GM18526 (cell line): ENCODE results near the gene HAPLN1.

ENCODE experiments used
- POLR2A ChIP-seq: IDR thresholded peaks from 3 replicates; pipeline ENCODE4 v1.6.1; 2011; ENCODE audit not compliant: insufficient read length; ENCODE audit errors: extremely low read depth

HAPLN1 gene

DNA sequence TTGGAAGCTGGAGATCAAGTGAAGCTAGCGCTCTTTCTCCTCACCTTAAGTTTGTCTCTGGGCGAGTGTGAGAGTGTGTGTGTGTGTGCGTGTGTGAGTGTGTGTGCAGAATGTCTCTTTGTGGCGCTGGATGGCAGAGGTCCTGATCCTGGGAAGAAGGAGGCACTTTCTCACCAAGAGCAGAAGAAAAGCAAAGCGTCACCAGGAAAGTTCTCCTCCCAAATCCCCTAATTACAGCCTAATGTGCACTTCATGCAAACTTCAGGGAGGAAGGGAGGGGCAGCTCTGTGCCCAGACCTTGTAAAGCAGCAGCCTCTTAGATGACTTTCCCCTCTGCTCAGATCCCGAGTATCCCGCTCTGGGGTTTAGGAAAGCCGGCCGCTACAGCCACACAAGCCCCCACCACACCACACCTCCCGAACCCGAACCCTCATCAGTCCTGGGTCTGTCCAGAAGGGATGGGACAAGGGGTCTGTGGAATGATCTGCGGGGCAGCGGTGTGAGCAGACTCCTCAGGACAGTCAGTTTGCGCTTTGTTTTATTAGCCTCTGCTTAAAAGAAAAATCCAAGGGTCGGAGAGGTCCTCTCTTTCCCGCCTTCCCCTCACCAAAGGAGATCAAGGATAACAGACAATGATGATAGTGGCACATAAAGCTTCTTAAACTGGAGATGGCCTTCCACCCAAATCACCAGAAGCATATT is at the start of gene HAPLN1:
Gene HAPLN1, minus strand, starts transcription at position 20 of the 702 bp plus-strand sequence. CDS start 47,332 bp downstream, outside the sequence.
- TF ChIP-seq POLR2A, result no peak

DNA sequence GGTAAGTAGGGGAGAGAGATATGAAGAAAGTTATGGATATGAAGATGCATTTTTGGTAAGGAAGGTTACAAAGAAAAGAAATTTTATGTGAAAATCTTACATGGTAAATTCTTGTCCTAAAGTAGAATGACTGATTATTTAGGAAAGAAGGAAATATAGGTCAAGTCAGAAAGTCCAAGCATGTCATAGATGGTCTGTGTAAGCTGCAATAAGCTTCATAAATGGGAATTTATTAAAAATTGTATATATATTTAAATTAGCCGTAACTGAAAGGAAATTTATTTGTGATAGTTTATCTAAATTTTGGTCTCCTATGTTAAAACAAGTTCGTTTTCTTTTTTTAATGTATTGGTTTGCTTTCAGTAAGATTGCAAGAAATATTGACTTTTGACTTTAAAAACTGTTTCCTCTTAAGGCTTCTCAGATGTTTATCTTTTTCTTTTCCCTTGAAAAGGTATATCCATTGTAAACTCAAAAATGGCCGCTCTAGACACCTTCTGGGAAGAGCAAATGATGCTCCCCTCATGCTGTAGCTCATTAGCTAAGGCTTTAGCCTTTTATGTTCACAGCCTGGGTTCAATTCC is 46.8 kb upstream of the HAPLN1 start:
- TF ChIP-seq POLR2A, result no peak

DNA sequence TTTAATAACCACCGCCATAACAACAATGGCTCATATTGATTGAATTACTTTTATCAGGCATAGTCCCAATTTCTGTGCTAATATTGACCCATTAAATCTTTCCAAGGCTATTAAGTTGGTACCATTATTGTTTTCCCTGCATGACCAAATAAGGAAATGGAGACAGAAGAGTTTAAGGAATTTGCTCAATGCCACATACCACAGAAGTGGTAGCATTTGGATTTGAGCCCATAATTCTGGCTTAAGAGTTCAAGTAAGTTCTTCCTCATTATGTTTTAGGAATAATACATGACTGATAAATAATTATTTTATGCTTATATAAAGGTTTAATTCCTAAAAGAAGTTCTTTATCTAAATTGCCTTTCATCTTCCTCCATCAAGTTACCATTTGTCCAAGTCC is 43.4 kb upstream of the HAPLN1 start:
- no peak for TF ChIP-seq POLR2A

DNA sequence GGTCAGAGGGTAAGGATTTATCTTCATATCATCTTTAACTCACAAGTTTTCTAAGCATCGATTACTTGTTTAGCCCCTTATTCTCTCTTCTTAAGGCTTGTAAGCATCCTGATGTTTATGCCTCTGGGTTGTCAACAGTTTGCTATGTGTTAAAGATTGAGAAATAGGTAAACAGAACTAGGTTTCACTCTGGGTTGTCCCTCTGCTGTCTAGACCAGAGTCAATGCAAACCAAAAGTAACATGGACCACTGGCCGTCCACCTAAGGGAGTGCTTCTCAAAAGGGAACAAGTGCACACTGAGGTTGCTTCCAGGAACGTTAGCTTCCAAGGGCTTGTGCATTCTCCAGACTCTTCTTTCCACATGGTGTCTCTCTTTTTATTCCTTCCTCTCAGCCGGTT is 39.9 kb upstream of the HAPLN1 start:
- no peak for TF ChIP-seq POLR2A

DNA sequence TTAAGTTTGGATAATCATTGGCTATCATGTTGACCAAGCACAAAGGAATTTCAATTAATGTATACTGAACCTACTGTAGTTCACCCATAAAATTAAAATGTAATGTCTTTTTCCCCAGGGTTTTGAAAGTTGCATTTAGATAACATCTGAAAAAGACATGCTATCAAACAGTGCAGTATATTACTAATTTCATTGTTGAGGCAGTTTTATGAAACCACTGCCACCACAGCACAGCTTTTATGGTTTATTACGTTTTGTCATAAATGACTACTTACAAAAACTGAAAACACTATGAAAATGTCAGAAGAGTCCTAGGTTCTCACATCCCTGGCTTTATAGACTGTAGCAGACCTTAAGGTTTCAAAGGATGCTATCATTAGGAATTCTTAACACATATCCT is 32.0 kb upstream of the HAPLN1 start:
- no peak for TF ChIP-seq POLR2A

DNA sequence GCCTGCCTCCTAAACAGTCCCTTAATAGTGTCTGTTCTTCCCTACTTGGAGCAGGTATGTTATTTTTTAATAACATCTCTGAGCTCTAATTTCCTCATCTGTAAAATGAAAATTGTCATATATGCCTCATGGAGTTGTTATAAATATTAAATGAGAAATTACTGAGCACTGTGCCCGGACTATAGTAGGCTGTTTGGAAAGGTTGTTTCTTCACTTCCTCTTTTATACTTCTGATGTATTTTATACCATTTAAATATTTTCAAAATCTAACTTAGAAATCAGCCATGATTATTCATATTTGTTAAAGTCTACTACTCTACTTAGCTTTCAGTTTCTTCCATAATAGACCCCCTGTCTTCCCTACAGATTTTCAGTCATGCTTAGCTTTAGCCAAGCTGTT is 30.5 kb upstream of the HAPLN1 start:
- no peak for TF ChIP-seq POLR2A

DNA sequence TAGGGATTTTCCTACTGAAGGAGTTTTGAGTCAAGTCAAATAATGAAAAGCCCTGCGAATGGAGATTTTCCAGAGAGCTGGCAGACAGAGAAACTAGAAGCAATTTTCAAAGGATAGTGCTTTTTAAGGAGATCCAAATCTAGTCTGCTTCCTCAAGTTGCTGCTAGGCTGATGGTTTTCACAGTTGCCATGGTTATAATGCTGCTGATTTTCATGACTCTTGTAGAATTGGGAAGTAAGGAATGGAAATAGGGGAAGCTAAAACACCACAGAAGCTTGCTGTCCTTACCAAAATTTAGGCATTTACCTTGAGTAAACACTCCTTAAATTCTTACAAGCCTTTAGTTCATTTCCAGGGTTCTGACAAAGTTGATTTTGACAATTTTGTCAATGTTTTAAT is 30.1 kb upstream of the HAPLN1 start:
- TF ChIP-seq POLR2A, result no peak

DNA sequence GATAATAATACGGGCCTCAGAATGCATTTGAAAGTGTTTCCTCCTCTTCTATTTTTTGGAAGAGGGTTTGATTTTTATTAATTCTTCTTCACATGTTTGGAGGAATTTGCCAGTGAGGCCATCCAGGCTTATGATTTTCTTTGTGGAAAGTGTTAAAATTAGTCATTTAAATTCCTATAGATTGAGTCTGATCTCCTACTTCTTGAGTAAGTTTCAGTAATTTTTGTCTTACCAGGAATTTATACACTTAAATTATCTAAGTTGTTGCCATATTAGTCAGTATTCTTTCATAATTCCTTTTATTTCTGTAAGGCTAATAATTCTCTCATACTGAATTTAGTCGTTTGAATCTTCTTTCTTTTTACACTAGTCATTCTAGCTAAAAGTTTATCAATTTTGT is 25.2 kb upstream of the HAPLN1 start:
- TF ChIP-seq POLR2A, result no peak

DNA sequence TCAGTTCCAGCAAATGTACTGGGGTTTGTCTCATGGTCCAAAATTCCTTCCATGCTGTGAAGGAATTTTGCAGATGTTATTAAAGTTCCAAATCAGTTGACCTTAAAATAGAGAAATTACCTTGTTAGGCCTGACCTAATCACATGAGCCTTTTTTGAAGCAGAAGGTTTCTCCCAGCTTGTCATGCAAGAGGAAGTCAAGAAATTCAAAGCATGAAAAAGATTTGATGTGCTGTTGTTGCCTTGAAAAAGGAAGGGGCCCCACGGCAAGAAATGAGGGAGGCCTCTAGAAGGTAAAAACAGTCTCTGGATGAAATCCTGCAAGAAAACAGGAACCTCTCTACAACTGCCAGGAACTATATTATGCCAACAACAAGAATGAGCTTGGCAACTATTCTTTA is 24.2 kb upstream of the HAPLN1 start:
- TF ChIP-seq POLR2A, result no peak

DNA sequence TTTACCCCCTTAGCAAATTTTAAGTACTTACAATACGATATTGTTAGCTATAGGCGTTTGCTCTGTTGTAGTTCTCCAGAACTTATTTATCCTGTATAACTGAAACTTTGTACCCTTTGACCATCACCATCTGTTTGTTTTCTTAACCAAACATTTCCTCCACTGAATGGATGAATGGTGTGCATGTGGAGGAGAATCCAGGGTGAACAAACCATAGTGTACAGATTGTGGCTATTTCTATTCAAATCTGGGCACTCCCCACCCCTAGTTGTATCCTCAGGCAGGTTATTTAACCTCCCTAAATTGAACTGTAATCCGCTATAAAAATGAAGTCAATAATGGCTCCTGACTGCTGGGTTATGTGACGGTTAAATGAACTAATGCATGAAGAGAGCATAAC is 21.4 kb upstream of the HAPLN1 start:
- TF ChIP-seq POLR2A, result no peak

DNA sequence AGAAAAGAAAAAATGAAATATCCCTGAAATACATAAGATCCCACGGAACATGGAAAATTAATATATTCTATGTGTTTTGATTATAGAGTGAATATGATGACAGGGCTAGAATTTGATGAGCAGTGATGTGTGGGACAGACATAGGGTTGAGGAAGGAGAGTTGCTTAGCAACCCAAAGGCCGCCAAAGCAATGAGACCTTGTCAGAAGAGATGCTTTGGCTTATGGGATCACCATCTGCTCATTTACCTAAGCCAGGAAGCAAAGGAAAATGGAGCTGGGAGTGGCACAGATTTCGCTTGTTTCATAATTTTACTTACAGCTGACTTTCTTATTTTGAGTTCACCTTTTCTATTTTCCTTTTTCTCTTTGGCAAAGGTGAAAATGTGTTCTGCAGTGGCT is 20.9 kb upstream of the HAPLN1 start:
- TF ChIP-seq POLR2A, result no peak

DNA sequence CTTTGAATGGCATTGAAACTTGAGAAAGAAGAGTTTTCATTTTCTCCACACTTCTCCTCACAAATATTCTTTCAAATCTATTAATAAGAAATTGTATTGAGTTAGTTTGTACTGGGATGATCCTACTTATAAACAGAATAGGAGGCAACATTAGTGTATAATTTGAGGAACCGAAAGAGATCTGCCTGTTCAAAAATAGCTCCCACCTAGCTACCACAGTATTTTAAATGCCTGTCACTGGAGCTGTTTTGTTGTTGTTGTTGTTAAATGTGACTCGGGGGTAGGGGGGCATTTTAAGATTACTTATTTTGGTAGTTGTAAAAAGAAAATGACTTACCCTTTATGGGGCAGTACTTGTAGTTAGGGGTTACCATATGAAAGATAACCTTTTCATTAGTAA is 20.1 kb upstream of the HAPLN1 start:
- no peak for TF ChIP-seq POLR2A

DNA sequence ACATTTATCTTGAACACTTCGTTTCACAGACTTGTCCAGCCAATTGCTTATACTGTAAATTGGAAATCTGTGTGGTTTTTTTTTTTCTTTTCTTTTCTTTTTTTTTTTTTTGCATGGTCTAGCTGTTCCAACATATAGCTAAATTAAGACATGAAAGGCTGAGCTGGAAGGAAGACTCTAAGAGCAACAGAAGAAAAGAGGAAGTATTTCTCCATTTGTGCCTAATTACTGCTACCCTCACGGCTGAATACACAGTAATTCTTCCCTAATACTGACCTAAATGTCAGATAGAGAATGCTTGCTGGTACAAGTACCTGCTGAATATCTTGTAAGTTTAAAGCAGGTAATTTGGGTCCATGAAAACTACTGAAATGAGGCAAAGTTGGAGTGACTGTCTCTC is 11.0 kb upstream of the HAPLN1 start:
- TF ChIP-seq POLR2A, result no peak

DNA sequence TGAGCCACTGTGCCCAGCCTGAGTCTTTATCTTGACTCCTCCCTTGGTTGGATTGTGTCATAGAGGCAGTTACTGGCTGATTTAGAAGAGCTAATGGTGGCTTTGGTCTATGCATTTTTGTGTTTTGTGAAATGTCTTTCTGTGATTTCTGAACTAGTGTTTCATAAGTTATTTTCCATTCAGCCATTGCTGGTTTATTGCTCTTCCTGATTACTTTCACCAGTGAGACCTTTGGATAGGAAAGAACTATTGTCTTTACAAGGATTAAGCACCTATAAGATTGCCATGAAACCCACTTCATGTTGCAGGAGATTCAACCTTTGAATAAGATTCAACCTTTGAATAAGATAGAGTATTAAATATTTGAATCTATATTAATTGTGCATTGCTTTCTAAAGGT is 8.7 kb upstream of the HAPLN1 start:
- TF ChIP-seq POLR2A, result no peak

DNA sequence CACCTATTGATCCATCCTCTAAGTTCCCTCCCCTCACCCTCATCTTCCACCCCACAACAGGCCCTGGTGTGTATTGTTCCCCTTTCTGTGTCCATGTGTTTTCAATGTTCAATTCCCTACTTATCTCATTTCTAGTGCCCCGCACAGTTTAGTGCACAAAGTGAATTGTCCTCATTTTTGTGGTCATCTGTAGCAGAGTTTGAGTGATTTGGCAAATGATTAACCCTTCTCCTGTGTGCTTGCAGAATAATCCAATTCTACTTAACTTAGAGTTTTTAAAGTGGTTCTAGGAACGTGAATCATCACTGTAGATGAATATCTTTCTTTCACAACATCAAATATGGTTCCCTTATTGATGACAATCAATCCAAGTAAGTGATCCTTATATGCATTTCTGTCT is 6.3 kb upstream of the HAPLN1 start:
- no peak for TF ChIP-seq POLR2A

DNA sequence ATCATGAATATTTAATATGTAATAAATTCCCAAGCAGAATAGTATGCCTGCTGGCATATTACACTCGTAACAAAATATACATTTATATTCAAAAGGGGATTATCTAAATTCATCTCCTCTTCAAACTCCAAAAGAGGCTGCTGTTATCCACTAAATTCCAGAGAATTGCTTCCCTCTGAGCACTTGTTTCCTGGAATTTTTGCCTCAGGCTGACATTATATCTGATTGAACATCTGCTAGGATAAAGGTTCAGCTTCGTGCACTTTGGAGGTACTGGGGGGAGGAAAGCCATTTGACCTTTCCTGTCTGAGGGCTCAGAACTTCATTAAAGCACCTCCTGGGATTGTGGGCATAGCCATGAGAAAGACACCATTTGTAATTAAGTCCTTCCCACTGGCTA is 4.3 kb upstream of the HAPLN1 start:
- no peak for TF ChIP-seq POLR2A

DNA sequence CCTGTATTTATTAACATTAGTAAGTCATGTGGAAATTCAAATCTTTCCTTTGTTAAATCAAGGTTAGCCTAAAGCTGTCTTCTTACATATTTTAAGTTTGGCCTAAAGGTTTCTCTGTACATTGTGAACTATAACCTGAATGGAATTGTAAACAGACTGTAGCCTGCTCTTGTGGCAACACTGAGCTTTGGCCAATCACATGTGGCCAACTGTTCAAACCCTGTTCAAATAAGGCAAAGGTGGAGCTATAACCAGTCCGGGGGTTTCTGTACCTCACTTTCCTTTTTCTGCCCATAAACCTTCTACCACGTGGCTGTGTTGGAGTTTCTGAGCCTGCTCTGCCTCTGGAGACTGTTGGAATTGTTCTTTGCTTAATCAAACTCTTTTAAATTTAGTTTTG is 3.3 kb upstream of the HAPLN1 start:
- no peak for TF ChIP-seq POLR2A
